B cell (primary cell): Measurements from ENCODE around the gene LMX1B.

Experiments used
- CTCF ChIP-seq: fragments of 200-600 bp; IDR thresholded peaks from one replicate; pipeline ENCODE4 v1.8.0; 2022; ENCODE audit warnings: antibody characterized with exemption, mild to moderate bottlenecking
- EZH2 ChIP-seq: IDR thresholded peaks from 2 replicates; pipeline ENCODE4 v1.6.1; 2012; ENCODE audit warnings: borderline replicate concordance, low read depth, mild to moderate bottlenecking, moderate library complexity, low read length; ENCODE audit not compliant: insufficient read depth, poor library complexity, severe bottlenecking

- no peak for TF ChIP-seq CTCF
- TF ChIP-seq EZH2, result no peak
These were observed 110.1 kb downstream of the LMX1B start for GRCh38 chr9:126723807-126724172.
